HG03432 (cell line): ENCODE measurements around the gene CCDC158.
"Not testable (repeated sequence)": the region's sequence is repeated elsewhere in the genome, so short reads cannot be mapped to it uniquely, and the experiment has no call there.

Experiments
- ATAC-seq: cut with Tn5 transposase; IDR thresholded peaks from one replicate; pipeline ENCODE4 v1.9.1; 2021; ENCODE audit warnings: mild to moderate bottlenecking, moderate library complexity; ENCODE audit not compliant: unreplicated experiment

The CCDC158 gene

GRCh38 chr4:76282941-76283689, 137.8 kb downstream of the CCDC158 start:
- ATAC-seq: no peak

GRCh38 chr4:76281594-76281993, 139.3 kb downstream of the CCDC158 start:
- ATAC-seq: not testable (repeated sequence)

- no peak for ATAC-seq
These were observed 140.2 kb downstream of the CCDC158 start for GRCh38 chr4:76280488-76281441.

GRCh38 chr4:76279462-76279861, 141.5 kb downstream of the CCDC158 start:
- no peak for ATAC-seq

GRCh38 chr4:76278583-76278982, 142.4 kb downstream of the CCDC158 start:
- ATAC-seq: no peak

GRCh38 chr4:76277667-76278066, 143.3 kb downstream of the CCDC158 start:
- no peak for ATAC-seq

- no peak for ATAC-seq
These were observed 144.1 kb downstream of the CCDC158 start for GRCh38 chr4:76276813-76277212.

- no peak for ATAC-seq
These were observed 145.3 kb downstream of the CCDC158 start for GRCh38 chr4:76275486-76276124.

GRCh38 chr4:76272999-76273398, 147.9 kb downstream of the CCDC158 start:
- ATAC-seq: no peak

GRCh38 chr4:76272582-76272981, 148.4 kb downstream of the CCDC158 start:
- no peak for ATAC-seq

GRCh38 chr4:76272073-76272472, 148.9 kb downstream of the CCDC158 start:
- no peak for ATAC-seq

GRCh38 chr4:76271248-76271647, 149.7 kb downstream of the CCDC158 start:
- no peak for ATAC-seq

GRCh38 chr4:76270244-76271175, 150.4 kb downstream of the CCDC158 start:
- no peak for ATAC-seq

GRCh38 chr4:76267811-76268210, 153.1 kb downstream of the CCDC158 start:
- no peak for ATAC-seq

- ATAC-seq: no peak
These were observed 154.3 kb downstream of the CCDC158 start for GRCh38 chr4:76266627-76267026.

GRCh38 chr4:76265631-76266218, 155.2 kb downstream of the CCDC158 start:
- no peak for ATAC-seq
